ENCODE data around the gene TOGARAM2.

TOGARAM2 gene

DNA sequence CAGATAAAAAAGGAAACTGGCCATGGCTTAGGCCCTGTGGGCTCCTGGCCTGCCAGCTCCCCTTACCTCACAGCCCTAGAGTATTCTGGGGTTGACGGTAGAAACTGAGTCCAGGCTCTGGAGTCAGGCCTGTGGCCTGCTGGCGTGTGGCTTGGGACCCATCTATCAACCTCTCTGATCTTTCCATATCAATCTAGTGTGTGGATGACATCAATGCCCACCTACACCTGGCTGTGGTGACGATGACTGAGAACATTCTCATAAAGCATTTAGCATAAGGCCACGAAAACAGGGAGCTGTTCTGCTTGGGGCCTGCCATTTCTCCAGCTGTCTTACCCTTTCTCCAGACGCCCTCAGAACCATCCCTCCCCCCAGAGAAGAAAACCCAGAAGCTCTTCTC is 75.4 kb downstream of the TOGARAM2 start:
- DNase-seq, result no peak

DNA sequence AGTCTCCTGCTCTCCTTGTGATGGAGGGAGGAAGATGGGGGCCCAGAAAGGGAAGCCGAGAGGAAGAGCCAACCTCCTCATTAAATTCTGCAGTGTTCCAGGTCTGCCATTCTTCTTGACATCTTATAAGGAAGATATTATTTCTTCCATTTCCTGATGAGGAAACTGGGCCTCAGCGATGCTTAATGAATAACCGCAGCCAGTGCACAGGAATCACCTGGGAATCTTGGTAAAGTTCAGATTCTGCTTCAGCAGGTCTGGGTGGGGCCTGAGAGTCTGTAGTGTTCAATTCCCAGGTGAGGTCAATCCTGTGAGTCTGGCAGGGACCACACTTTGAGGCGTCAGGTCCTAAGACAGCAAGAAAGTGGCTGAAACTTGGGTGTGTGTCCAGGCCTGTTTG is 75.9 kb downstream of the TOGARAM2 start:
- no peak for DNase-seq

- no peak for DNase-seq
Measured at GRCh38 chr2:29059624-29060023, 78.5 kb downstream of the TOGARAM2 start.

DNA sequence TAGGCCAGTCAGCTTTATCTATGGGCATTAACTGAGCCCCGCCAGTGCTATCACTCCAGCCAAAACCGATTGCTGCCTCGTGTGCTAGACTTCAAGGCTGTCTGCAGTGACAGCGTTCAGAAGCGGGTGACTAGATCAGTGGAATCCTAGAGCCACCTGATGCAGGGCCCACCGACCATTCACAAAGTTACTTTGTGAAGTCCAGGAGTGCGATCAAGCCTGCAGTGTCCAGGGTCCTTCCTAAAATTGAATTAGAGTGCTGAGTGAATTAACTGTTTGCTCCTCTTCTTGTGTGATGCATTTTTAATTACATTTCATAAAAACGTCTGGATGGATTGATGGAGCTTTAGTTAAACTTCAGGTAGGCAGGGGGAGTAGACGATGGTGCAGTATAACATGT is 79.3 kb downstream of the TOGARAM2 start:
- no peak for DNase-seq

GRCh38 chr2:29061176-29061575 is 80.1 kb downstream of the TOGARAM2 start:
- DNase-seq, result no peak

- no peak for DNase-seq
Measured at GRCh38 chr2:29061616-29062015, 80.5 kb downstream of the TOGARAM2 start.

- no peak for DNase-seq
Measured at GRCh38 chr2:29062371-29062770, 81.3 kb downstream of the TOGARAM2 start.

- DNase-seq, result no peak
Measured at GRCh38 chr2:29063056-29063455, 82.0 kb downstream of the TOGARAM2 start.

GRCh38 chr2:29063646-29064345 is 82.7 kb downstream of the TOGARAM2 start:
- DNase-seq, result no peak

- DNase-seq, result no peak
Measured at GRCh38 chr2:29064346-29064715, 83.2 kb downstream of the TOGARAM2 start.

DNA sequence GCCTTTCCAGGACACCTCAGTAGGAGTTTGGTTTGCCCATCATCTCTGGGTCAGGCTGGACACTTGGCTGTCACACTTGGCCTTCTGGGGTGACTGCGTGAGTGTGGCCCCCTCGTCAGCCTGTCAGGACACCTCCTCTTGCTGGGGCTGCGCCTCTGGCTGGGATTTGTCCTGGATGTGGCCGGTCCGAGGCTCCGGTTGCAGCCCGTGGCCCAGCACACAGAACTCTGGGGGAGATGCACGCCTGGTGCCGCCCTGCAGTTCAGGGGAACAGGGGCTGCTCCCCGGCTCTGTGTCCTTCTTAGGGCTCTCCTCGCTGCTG is 83.6 kb downstream of the TOGARAM2 start:
- no peak for DNase-seq

- no peak for DNase-seq
Measured at GRCh38 chr2:29065068-29065811, 84.1 kb downstream of the TOGARAM2 start.

GRCh38 chr2:29066271-29066860 is 85.3 kb downstream of the TOGARAM2 start:
- DNase-seq, result no peak

GRCh38 chr2:29066997-29067605 is 86.0 kb downstream of the TOGARAM2 start:
- DNase-seq, result no peak

- DNase-seq, result no peak
Measured at GRCh38 chr2:29068513-29068912, 87.4 kb downstream of the TOGARAM2 start.

DNA sequence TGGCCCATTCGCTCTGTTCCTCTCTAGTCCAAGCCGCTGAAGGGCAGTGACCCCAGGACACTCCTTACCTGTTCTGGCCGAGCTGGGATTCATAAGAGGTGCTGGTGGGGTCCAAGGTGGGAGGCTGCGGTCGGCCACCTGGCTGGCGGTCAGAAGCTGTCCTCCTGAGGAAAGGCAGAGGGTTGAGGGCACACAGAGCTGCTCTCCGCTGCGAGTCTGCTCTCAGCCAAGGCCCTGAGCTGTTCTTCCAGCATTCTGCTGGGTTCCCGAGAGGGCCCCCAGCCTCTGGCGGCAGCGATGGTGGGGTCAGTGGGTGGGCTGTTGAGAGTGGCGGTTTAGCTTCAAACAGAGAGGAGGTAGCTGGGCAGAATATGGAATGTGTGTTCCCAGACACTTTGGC is 89.4 kb downstream of the TOGARAM2 start:
- no peak for DNase-seq

GRCh38 chr2:29071032-29071975 is 90.2 kb downstream of the TOGARAM2 start:
- DNase-seq, result no peak

DNA sequence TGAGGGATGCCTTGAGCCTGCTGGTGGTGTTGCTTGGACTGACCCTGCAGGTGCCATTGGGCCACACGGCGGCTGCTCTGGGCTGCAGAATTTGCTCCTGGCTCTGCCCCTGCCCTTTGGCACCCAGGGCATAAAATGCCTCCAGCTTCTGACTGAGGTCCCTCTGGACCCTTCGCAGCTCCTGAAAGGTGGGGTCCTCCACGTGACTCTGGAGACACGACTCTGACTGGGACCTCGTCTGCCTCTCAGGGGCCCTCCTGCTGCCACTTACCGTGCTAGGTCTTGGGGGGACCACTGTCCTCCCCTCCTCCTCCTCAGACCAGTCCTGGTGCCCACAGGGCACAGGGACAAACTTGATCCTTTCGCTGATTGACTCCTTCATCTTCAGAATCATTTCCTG is 91.2 kb downstream of the TOGARAM2 start:
- no peak for DNase-seq

- no peak for DNase-seq
Measured at GRCh38 chr2:29072971-29073725, 92.0 kb downstream of the TOGARAM2 start.

DNA sequence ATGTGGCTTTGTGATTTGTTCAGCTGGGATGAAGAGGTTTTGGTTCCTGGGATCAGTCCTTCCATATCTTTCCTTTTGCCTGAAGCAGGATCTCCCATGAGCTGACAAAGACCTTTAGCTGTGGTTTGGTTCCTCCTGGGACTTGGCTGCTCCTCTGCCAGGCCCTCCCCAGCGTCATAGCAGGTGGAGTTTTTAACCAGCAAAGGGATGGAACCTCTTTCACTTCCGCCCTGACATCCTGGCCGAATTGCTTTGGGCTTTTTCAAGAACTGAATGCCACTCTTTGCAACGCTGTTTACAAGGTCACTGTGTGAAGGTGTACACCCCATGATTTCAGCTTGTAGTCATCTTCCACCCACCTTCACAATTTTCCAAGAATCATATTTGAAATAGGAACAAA is 92.8 kb downstream of the TOGARAM2 start:
- no peak for DNase-seq

DNA sequence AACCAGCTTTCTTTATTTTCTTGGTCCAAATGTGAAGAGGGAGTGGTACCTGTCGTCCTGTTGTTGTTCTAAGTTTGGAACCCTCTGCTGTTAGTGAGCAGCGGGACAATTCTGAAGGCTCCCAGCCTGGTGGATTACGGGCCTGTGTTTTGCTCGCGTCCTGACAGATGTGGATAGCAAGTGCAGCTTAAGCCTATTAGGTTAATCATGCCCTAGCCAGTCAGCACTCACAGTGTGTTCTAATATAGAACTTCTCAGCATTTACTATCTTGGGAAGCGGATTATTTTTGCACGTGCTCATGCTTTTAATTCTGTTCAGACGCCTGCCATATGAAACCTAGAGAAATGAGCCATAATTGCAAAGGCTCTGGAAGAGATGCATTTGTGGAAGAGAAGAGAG is 93.3 kb downstream of the TOGARAM2 start, which contains the start of gene PCARE:
Gene PCARE, minus strand, starts transcription at position 113 of the 400 bp plus-strand sequence. CDS start 262 bp downstream, outside the sequence.
- DNase-seq, result no peak

Data from NCI-H2171 (cell line).